HCT116 (cell line): ENCODE measurements around the gene FAN1. TPM values are rescaled to one million over a fixed set of nuclear protein-coding genes. Genes with fewer than 3 reads are reported as not detected.

ENCODE experiments used
- ATAC-seq: fragments of 200-7000 bp; cut with Tn5 transposase; 2 replicates; pipeline ENCODE4 v1.9.1; 2020; ENCODE audit warnings: mild to moderate bottlenecking, moderate library complexity
- BruUV-seq: library from RNA; stranded (reverse); fragments of 400-500 nt; replicated peaks from 2 replicates; lab custom pipeline; 2021; lab: Mats Ljungman, UMichigan
- CTCF ChIA-PET: fragments of 300-600 bp; sonication (Branson Sonifier 250); formaldehyde crosslinking; loops from one replicate; lab custom pipeline; 2021; ENCODE audit warnings: antibody characterized with exemption; lab: Charles Lee
- POLR2A ChIA-PET: fragments of 300-600, 350-600 bp; sonication (Branson Sonifier 250); formaldehyde crosslinking; loops from one replicate; lab custom pipeline; 2021; ENCODE audit warnings: antibody characterized with exemption; lab: Charles Lee
- RAD21 ChIA-PET, 2 experiments: fragments of 300-600 bp; sonication (Branson Sonifier 250); formaldehyde crosslinking; loops; one replicate each; lab custom pipeline; 2023; ENCODE audit warnings: low total read pairs in 2 of 2; ENCODE audit not compliant: uncharacterized antibody in 2 of 2, unreplicated experiment in 2 of 2, low non-redundant PET in 1 of 2; lab: Charles Lee
- DNase-seq: peaks from one replicate; pipeline ENCODE4 v3.0.0-alpha.2; 2010; ENCODE audit warnings: low read depth, low spot score
- H2AFZ ChIP-seq: fragments of 200-600 bp; shearing (Covaris generic), sonication (generic); 2 replicates; pipeline ENCODE4 v1.6.1; 2017; ENCODE audit warnings: low read depth, mixed run types, mixed read lengths, antibody characterized with exemption, low read length; ENCODE audit not compliant: poor library complexity, severe bottlenecking
- H3K27ac ChIP-seq: 2 replicates; pipeline ENCODE4 v1.5.1; 2012; ENCODE audit warnings: low read depth, low read length
- H3K27me3 ChIP-seq: fragments of 200-600 bp; sonication (generic); 2 replicates; pipeline ENCODE4 v1.6.1; 2016; ENCODE audit warnings: mixed run types, low read length, mixed read lengths; ENCODE audit not compliant: insufficient read depth
- H3K36me3 ChIP-seq, 2 experiments: fragments of 200-500 bp in 1 of 2; fragments of 200-600 bp in 1 of 2; sonication (Bioruptor generic) in 1 of 2; sonication (generic) in 1 of 2; 2 replicates each; pipeline versions ENCODE4 v1.5.1 to v1.6.1; 2014 to 2016; ENCODE audit warnings: low read length in 2 of 2, inconsistent platforms in 1 of 2, mixed read lengths in 1 of 2, mixed run types in 1 of 2; ENCODE audit not compliant: insufficient read depth in 2 of 2, control insufficient read depth in 1 of 2
- H3K4me1 ChIP-seq, 2 experiments: fragments of 200-600 bp in 1 of 2; sonication (generic) in 1 of 2; 2 replicates each; pipeline versions ENCODE4 v1.5.1 to v1.6.1; 2012 to 2017; ENCODE audit warnings: low read length in 2 of 2, inconsistent platforms in 1 of 2, mild to moderate bottlenecking in 1 of 2, mixed read lengths in 1 of 2, mixed run types in 1 of 2, moderate library complexity in 1 of 2; ENCODE audit not compliant: insufficient read depth in 2 of 2, control insufficient read depth in 1 of 2
- H3K4me2 ChIP-seq: fragments of 200-600 bp; sonication (generic); 2 replicates; pipeline ENCODE4 v1.6.1; 2017; ENCODE audit warnings: mixed run types, low read length, mixed read lengths
- H3K4me3 ChIP-seq, 2 experiments: fragments of 200-600 bp in 1 of 2; sonication (generic) in 1 of 2; replicated peaks in 1 of 2; 2 replicates each; pipeline ENCODE4 v1.5.1; 2011 to 2016; ENCODE audit warnings: low read length in 2 of 2, control low read depth in 1 of 2, low read depth in 1 of 2, mild to moderate bottlenecking in 1 of 2, mixed read lengths in 1 of 2, mixed run types in 1 of 2
- H3K79me2 ChIP-seq: fragments of 200-600 bp; sonication (generic); 2 replicates; pipeline ENCODE4 v1.6.1; 2017; ENCODE audit warnings: mild to moderate bottlenecking, mixed run types, low read length, moderate library complexity, mixed read lengths; ENCODE audit not compliant: insufficient read depth
- H3K9ac ChIP-seq: fragments of 200-600 bp; sonication (generic); 2 replicates; pipeline ENCODE4 v1.6.1; 2016; ENCODE audit warnings: low read length, mixed read lengths
- H3K9me2 ChIP-seq: fragments of 200-600 bp; sonication (generic), shearing (Covaris generic); 2 replicates; pipeline ENCODE4 v1.6.1; 2017; ENCODE audit warnings: mixed run types, mild to moderate bottlenecking, moderate library complexity; ENCODE audit not compliant: insufficient read depth
- H3K9me3 ChIP-seq, 2 experiments: fragments of 200-500 bp in 1 of 2; fragments of 200-600 bp in 1 of 2; sonication (Bioruptor generic) in 1 of 2; sonication (generic) in 1 of 2; 2 replicates each; pipeline ENCODE4 v1.6.1; 2014 to 2017; ENCODE audit warnings: low read length in 2 of 2, mixed read lengths in 2 of 2, inconsistent platforms in 1 of 2, low read depth in 1 of 2, mild to moderate bottlenecking in 1 of 2, mixed run types in 1 of 2, moderate library complexity in 1 of 2; ENCODE audit not compliant: control insufficient read depth in 1 of 2, insufficient read depth in 1 of 2
- H4K20me1 ChIP-seq: fragments of 200-600 bp; sonication (generic), shearing (Covaris generic); 2 replicates; pipeline ENCODE4 v1.6.1; 2017; ENCODE audit warnings: mixed run types, mild to moderate bottlenecking, moderate library complexity; ENCODE audit not compliant: insufficient read depth
- REST ChIP-seq: IDR thresholded peaks from 2 replicates; pipeline ENCODE4 v1.6.1; 2012; ENCODE audit warnings: low read depth
- TCF7L2 ChIP-seq: IDR thresholded peaks from 2 replicates; pipeline ENCODE4 v1.7.0; 2011; ENCODE audit warnings: borderline replicate concordance, inconsistent platforms; ENCODE audit not compliant: insufficient read depth, insufficient read length; ENCODE audit errors: extremely low read depth
- intact Hi-C: fragments of 100-400 bp; cut with micrococcal nuclease; formaldehyde crosslinking; loops from 2 replicates; pipeline ENCODE4 v1.10.0; 2022
- total RNA-seq: library from RNA; stranded (reverse); gene quantifications from one replicate; pipeline ENCODE4 v1.2.1, GENCODE V29; 2021; ENCODE audit not compliant: unreplicated experiment
- TF ChIP-seq, protein P1 (sequence below): IDR thresholded peaks from 2 replicates; pipeline ENCODE4 v1.6.1; 2011; ENCODE audit warnings: mild to moderate bottlenecking, low read length, moderate library complexity; ENCODE audit not compliant: insufficient replicate concordance; ENCODE audit errors: extremely low read depth
- TF ChIP-seq, protein P2 (sequence below): IDR thresholded peaks from 2 replicates; pipeline ENCODE4 v1.6.1; 2012

The FAN1 gene
- total RNA-seq, 1 experiment from 2014 or later = 17.4 TPM

GRCh38 chr15:30962659-30963058 is 58.9 kb downstream of the FAN1 start:
- no peaks in the 10 kb centered on the region for H4K20me1 ChIP-seq
- TF ChIP-seq REST = no peak
- TF ChIP-seq, protein P1, sequence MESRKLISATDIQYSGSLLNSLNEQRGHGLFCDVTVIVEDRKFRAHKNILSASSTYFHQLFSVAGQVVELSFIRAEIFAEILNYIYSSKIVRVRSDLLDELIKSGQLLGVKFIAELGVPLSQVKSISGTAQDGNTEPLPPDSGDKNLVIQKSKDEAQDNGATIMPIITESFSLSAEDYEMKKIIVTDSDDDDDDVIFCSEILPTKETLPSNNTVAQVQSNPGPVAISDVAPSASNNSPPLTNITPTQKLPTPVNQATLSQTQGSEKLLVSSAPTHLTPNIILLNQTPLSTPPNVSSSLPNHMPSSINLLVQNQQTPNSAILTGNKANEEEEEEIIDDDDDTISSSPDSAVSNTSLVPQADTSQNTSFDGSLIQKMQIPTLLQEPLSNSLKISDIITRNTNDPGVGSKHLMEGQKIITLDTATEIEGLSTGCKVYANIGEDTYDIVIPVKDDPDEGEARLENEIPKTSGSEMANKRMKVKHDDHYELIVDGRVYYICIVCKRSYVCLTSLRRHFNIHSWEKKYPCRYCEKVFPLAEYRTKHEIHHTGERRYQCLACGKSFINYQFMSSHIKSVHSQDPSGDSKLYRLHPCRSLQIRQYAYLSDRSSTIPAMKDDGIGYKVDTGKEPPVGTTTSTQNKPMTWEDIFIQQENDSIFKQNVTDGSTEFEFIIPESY = no peak
- TF ChIP-seq, all 23 proteins: peak for 0
- ATAC-seq = no peak
- ChIA-PET CTCF (no interaction called here), POLR2A (no interaction called here), RAD21 (no interaction called here)
- Histone ChIP-seq H3K9me2 (no peaks in the 10 kb centered on the region), H2AFZ (no peak overlapping the region), H3K4me2 (no peak overlapping the region), H3K27me3 (no peaks in the 10 kb centered on the region), H3K4me1 (no peaks in the 10 kb centered on the region), H3K27ac (no peak overlapping the region), H3K9ac (no peak overlapping the region), H3K9me3 (no peaks in the 10 kb centered on the region), H3K79me2 (no peaks in the 10 kb centered on the region), H3K4me3 (no peak overlapping the region), H3K36me3 (peaks cover 0 to 9% of the 10 kb centered on the region in 2 experiments; a peak in 2 of 4 replicates)
- intact Hi-C loops = no loop called here
- BruUV-seq = no TSS peak
- no peak for DNase-seq

DNA sequence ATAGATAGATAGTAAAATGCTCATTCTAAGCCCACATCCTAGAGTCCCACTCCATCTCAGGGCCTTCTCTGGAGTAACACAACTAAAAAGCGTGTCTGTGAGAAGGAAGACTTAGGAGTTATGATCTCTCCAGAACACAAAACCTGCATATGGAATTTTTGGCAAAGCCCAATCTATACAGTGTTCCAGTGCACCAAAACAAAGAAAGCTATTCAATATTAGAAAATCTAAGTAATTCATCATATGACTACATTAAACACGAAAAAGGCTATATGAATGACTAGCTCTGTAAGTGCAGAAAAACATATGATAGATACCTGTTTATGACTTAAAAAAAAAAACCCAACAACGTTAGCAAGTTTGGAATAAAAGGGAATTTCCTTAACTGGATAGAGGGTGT is 60.0 kb downstream of the FAN1 start:
- Histone ChIP-seq H3K9me3 (no peaks in the 10 kb centered on the region), H3K9ac (no peak overlapping the region), H3K9me2 (no peaks in the 10 kb centered on the region), H3K27ac (no peak overlapping the region), H3K4me1 (no peaks in the 10 kb centered on the region), H3K4me2 (no peak overlapping the region), H3K79me2 (no peaks in the 10 kb centered on the region), H3K36me3 (peaks cover 0 to under 1% of the 10 kb centered on the region in 2 experiments; a peak in 1 of 4 replicates), H4K20me1 (no peaks in the 10 kb centered on the region), H3K27me3 (no peaks in the 10 kb centered on the region), H3K4me3 (no peak overlapping the region), H2AFZ (no peak overlapping the region)
- intact Hi-C loops = no loop called here
- DNase-seq (no peak), ATAC-seq (no peak)
- ChIA-PET POLR2A (no interaction called here), RAD21 (no interaction called here), CTCF (no interaction called here)
- BruUV-seq = no TSS peak
- TF ChIP-seq REST (no peak), TCF7L2 (no peak)
- TF ChIP-seq, protein P2, sequence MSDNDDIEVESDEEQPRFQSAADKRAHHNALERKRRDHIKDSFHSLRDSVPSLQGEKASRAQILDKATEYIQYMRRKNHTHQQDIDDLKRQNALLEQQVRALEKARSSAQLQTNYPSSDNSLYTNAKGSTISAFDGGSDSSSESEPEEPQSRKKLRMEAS = no peak
- TF ChIP-seq, protein P1 = no peak
